Measurements from ENCODE around the gene HHAT.

GRCh38 chr1:210689826-210690225 is 361.1 kb downstream of the HHAT start:
- TF ChIP-seq GATA2 (IDR thresholded peaks at IDR 0.05; ENCODE audit: low read depth, low read length) (no peak), GATA3 (IDR thresholded peaks at IDR 0.05; ENCODE audit: low read depth, low read length) (no peak)

Measured in SH-SY5Y (cell line).